ENCODE data around the gene MTCH2. TPM values are rescaled to one million over a fixed set of nuclear protein-coding genes. Genes with fewer than 3 reads are reported as not detected.
"Not testable (repeated sequence)": the region's sequence is repeated elsewhere in the genome, so short reads cannot be mapped to it uniquely, and the experiment has no call there.

The MTCH2 gene
- polyA plus RNA-seq, 3 donors from 2014 or later = 66.9 to 86.2 (median 73.8) TPM

GRCh38 chr11:47661245-47661644 lies 18.9 kb upstream of the MTCH2 start:
- no peaks in the 10 kb centered on the region for H3K36me3 Mint-ChIP-seq
- H3K27me3 Mint-ChIP-seq (ENCODE audit: low read depth in 3 of 3) = peaks cover 0 to 3% (median 2%) of the 10 kb centered on the region in 3 donors
- H3K4me1 Mint-ChIP-seq = no peaks in the 10 kb centered on the region
- no peak overlapping the region for H3K4me3 Mint-ChIP-seq
- H3K27ac Mint-ChIP-seq = no peak overlapping the region
- no peak for DNase-seq
- H3K9me3 Mint-ChIP-seq = no peaks in the 10 kb centered on the region

GRCh38 chr11:47659276-47659675 lies 16.9 kb upstream of the MTCH2 start:
- Mint-ChIP-seq H3K9me3 (no peaks in the 10 kb centered on the region), H3K36me3 (no peaks in the 10 kb centered on the region), H3K4me3 (no peak overlapping the region), H3K27ac (no peak overlapping the region), H3K27me3 (ENCODE audit: low read depth in 3 of 3) (peaks cover 0 to 3% (median 2%) of the 10 kb centered on the region in 3 donors), H3K4me1 (no peaks in the 10 kb centered on the region)
- DNase-seq = no peak

- peaks cover 0 to 4% (median 0%) of the 10 kb centered on the region in 3 donors for H3K36me3 Mint-ChIP-seq
- H3K27ac Mint-ChIP-seq = no peak overlapping the region
- no peaks in the 10 kb centered on the region for H3K9me3 Mint-ChIP-seq
- no peak overlapping the region for H3K4me3 Mint-ChIP-seq
- peaks cover 0 to 5% (median 0%) of the 10 kb centered on the region in 3 donors for H3K27me3 Mint-ChIP-seq (ENCODE audit: low read depth in 3 of 3)
- H3K4me1 Mint-ChIP-seq = no peaks in the 10 kb centered on the region
- no peak for DNase-seq
Measured at GRCh38 chr11:47656260-47656885, 14.0 kb upstream of the MTCH2 start.

GRCh38 chr11:47651818-47652469 lies 9.6 kb upstream of the MTCH2 start:
- no peaks in the 10 kb centered on the region for H3K4me1 Mint-ChIP-seq
- peaks cover 0 to 4% (median 0%) of the 10 kb centered on the region in 3 donors for H3K36me3 Mint-ChIP-seq
- peaks cover 0 to 4% (median 0%) of the 10 kb centered on the region in 3 donors for H3K27me3 Mint-ChIP-seq (ENCODE audit: low read depth in 3 of 3)
- no peaks in the 10 kb centered on the region for H3K9me3 Mint-ChIP-seq
- no peak overlapping the region for H3K27ac Mint-ChIP-seq
- DNase-seq = no peak
- H3K4me3 Mint-ChIP-seq = no peak overlapping the region

GRCh38 chr11:47649276-47649675 lies 6.9 kb upstream of the MTCH2 start:
- Mint-ChIP-seq H3K27me3 (ENCODE audit: low read depth in 3 of 3) (peaks cover 0 to 4% (median 2%) of the 10 kb centered on the region in 3 donors), H3K36me3 (peaks cover 0 to 4% (median 0%) of the 10 kb centered on the region in 3 donors), H3K27ac (no peak overlapping the region), H3K9me3 (no peaks in the 10 kb centered on the region), H3K4me1 (no peaks in the 10 kb centered on the region), H3K4me3 (no peak overlapping the region)
- no peak for DNase-seq

- Mint-ChIP-seq H3K4me3 (no peak overlapping the region), H3K36me3 (no peaks in the 10 kb centered on the region), H3K27ac (no peak overlapping the region), H3K4me1 (peaks cover 19 to 23% of the 10 kb centered on the region in 2 donors), H3K9me3 (no peaks in the 10 kb centered on the region), H3K27me3 (ENCODE audit: low read depth in 3 of 3) (peaks cover 0 to 2% (median 2%) of the 10 kb centered on the region in 3 donors)
- DNase-seq = no peak
Measured at GRCh38 chr11:47646019-47646418, 3.7 kb upstream of the MTCH2 start.

GRCh38 chr11:47645500-47645899 lies 3.1 kb upstream of the MTCH2 start:
- Mint-ChIP-seq H3K27ac (no peak overlapping the region), H3K4me1 (peaks cover 21 to 26% of the 10 kb centered on the region in 2 donors), H3K36me3 (no peaks in the 10 kb centered on the region), H3K27me3 (ENCODE audit: low read depth in 3 of 3) (peaks cover 0 to 2% (median 2%) of the 10 kb centered on the region in 3 donors), H3K9me3 (no peaks in the 10 kb centered on the region), H3K4me3 (no peak overlapping the region)
- no peak for DNase-seq

GRCh38 chr11:47641600-47642098 lies 710 bp downstream of the MTCH2 start:
- Mint-ChIP-seq H3K27me3 (ENCODE audit: low read depth in 3 of 3) (peaks cover 0 to 2% (median 2%) of the 10 kb centered on the region in 3 donors), H3K4me3 (peak overlapping the region; percentile 91 to 95 (median 94)), H3K27ac (peak overlapping the region; percentile 94 to 97 (median 96)), H3K4me1 (peaks cover 22 to 33% of the 10 kb centered on the region in 2 donors), H3K36me3 (peaks cover 11 to 12% (median 12%) of the 10 kb centered on the region in 3 donors), H3K9me3 (no peaks in the 10 kb centered on the region)
- DNase-seq = no peak

GRCh38 chr11:47640506-47640905 lies 1.9 kb downstream of the MTCH2 start:
- Mint-ChIP-seq H3K4me3 (peak overlapping the region in 4 of 5 donors; percentile 30 to 94 (median 78)), H3K4me1 (peaks cover 22 to 33% of the 10 kb centered on the region in 2 donors), H3K36me3 (peaks cover 12% of the 10 kb centered on the region in 3 donors)
- not testable (repeated sequence) for H3K9me3 Mint-ChIP-seq; H3K27ac Mint-ChIP-seq; H3K27me3 Mint-ChIP-seq (ENCODE audit: low read depth in 3 of 3); DNase-seq

- Mint-ChIP-seq H3K4me1 (peaks cover 5 to 13% of the 10 kb centered on the region in 2 donors), H3K36me3 (peaks cover 17 to 36% (median 28%) of the 10 kb centered on the region in 3 donors)
- not testable (repeated sequence) for DNase-seq; H3K9me3 Mint-ChIP-seq; H3K4me3 Mint-ChIP-seq; H3K27me3 Mint-ChIP-seq (ENCODE audit: low read depth in 3 of 3); H3K27ac Mint-ChIP-seq
Measured at GRCh38 chr11:47636331-47636730, 6.0 kb downstream of the MTCH2 start.

GRCh38 chr11:47631473-47631872 lies 10.9 kb downstream of the MTCH2 start:
- Mint-ChIP-seq H3K36me3 (peaks cover 24 to 59% (median 35%) of the 10 kb centered on the region in 3 donors), H3K27ac (no peak overlapping the region), H3K9me3 (no peaks in the 10 kb centered on the region), H3K4me1 (no peaks in the 10 kb centered on the region), H3K27me3 (ENCODE audit: low read depth in 3 of 3) (peaks cover 0 to 2% (median 0%) of the 10 kb centered on the region in 3 donors), H3K4me3 (no peak overlapping the region)
- no peak for DNase-seq

GRCh38 chr11:47628026-47628425 lies 14.3 kb downstream of the MTCH2 start:
- peaks cover 0 to 2% (median 0%) of the 10 kb centered on the region in 3 donors for H3K27me3 Mint-ChIP-seq (ENCODE audit: low read depth in 3 of 3)
- H3K27ac Mint-ChIP-seq = no peak overlapping the region
- H3K36me3 Mint-ChIP-seq = peaks cover 26 to 56% (median 32%) of the 10 kb centered on the region in 3 donors
- DNase-seq = no peak
- no peaks in the 10 kb centered on the region for H3K9me3 Mint-ChIP-seq
- H3K4me1 Mint-ChIP-seq = no peaks in the 10 kb centered on the region
- H3K4me3 Mint-ChIP-seq = no peak overlapping the region

GRCh38 chr11:47626234-47626633 lies 16.1 kb downstream of the MTCH2 start:
- Mint-ChIP-seq H3K9me3 (no peaks in the 10 kb centered on the region), H3K4me1 (no peaks in the 10 kb centered on the region), H3K27me3 (ENCODE audit: low read depth in 3 of 3) (peaks cover 0 to 2% (median 0%) of the 10 kb centered on the region in 3 donors), H3K4me3 (no peak overlapping the region), H3K27ac (no peak overlapping the region), H3K36me3 (peaks cover 32 to 60% (median 36%) of the 10 kb centered on the region in 3 donors)
- no peak for DNase-seq

- H3K36me3 Mint-ChIP-seq = peaks cover 27 to 48% (median 36%) of the 10 kb centered on the region in 3 donors
- peaks cover 11 to 14% of the 10 kb centered on the region in 2 donors for H3K4me1 Mint-ChIP-seq
- H3K27me3 Mint-ChIP-seq (ENCODE audit: low read depth in 3 of 3) = peaks cover 2 to 4% (median 4%) of the 10 kb centered on the region in 3 donors
- no peak overlapping the region for H3K4me3 Mint-ChIP-seq
- no peak overlapping the region for H3K27ac Mint-ChIP-seq
- H3K9me3 Mint-ChIP-seq = no peaks in the 10 kb centered on the region
- DNase-seq = no peak
Measured at GRCh38 chr11:47620836-47621378, 21.5 kb downstream of the MTCH2 start.
